HG03280 (cell line): ENCODE measurements around the gene FAM124A.

ENCODE experiments used
- ATAC-seq: cut with Tn5 transposase; IDR thresholded peaks from one replicate; pipeline ENCODE4 v1.9.1; 2021; ENCODE audit warnings: mild to moderate bottlenecking, moderate library complexity; ENCODE audit not compliant: unreplicated experiment

Gene FAM124A

GRCh38 chr13:51240178-51240577 is 18.0 kb downstream of the FAM124A start:
- ATAC-seq: no peak

GRCh38 chr13:51240958-51241357 is 18.8 kb downstream of the FAM124A start:
- ATAC-seq: no peak

- no peak for ATAC-seq
Observed at GRCh38 chr13:51241720-51242119, 19.5 kb downstream of the FAM124A start.

GRCh38 chr13:51243227-51243626 is 21.0 kb downstream of the FAM124A start:
- no peak for ATAC-seq

GRCh38 chr13:51243832-51244231 is 21.6 kb downstream of the FAM124A start:
- ATAC-seq: no peak

- ATAC-seq: no peak
Observed at GRCh38 chr13:51244637-51245405, 22.6 kb downstream of the FAM124A start.

GRCh38 chr13:51245583-51245982 is 23.4 kb downstream of the FAM124A start:
- ATAC-seq: no peak

GRCh38 chr13:51246025-51246417 is 23.8 kb downstream of the FAM124A start:
- ATAC-seq: no peak

GRCh38 chr13:51246418-51247277 is 24.4 kb downstream of the FAM124A start:
- no peak for ATAC-seq

- ATAC-seq: no peak
Observed at GRCh38 chr13:51249255-51249654, 27.1 kb downstream of the FAM124A start.

- no peak for ATAC-seq
Observed at GRCh38 chr13:51249770-51250741, 27.9 kb downstream of the FAM124A start.

GRCh38 chr13:51251480-51251879 is 29.3 kb downstream of the FAM124A start:
- ATAC-seq: no peak

- no peak for ATAC-seq
Observed at GRCh38 chr13:51252954-51253532, 30.8 kb downstream of the FAM124A start.

- no peak for ATAC-seq
Observed at GRCh38 chr13:51255556-51255955, 33.4 kb downstream of the FAM124A start.

GRCh38 chr13:51257187-51257586 is 35.0 kb downstream of the FAM124A start:
- no peak for ATAC-seq

GRCh38 chr13:51258612-51259548 is 36.7 kb downstream of the FAM124A start:
- ATAC-seq: no peak

GRCh38 chr13:51260154-51260553 is 38.0 kb downstream of the FAM124A start:
- ATAC-seq: no peak

GRCh38 chr13:51261610-51262249 is 39.5 kb downstream of the FAM124A start:
- no peak for ATAC-seq
